NT2/D1 (cell line): ENCODE results near the gene PHLDA2.

ENCODE experiments used
- YY1 ChIP-seq: IDR thresholded peaks from 2 replicates; pipeline ENCODE4 v1.6.1; 2011; ENCODE audit not compliant: insufficient read length, insufficient read depth
- ZNF274 ChIP-seq: IDR thresholded peaks from 2 replicates; pipeline ENCODE4 v1.6.1; 2011; ENCODE audit warnings: mild to moderate bottlenecking, low read depth, low read length

- TF ChIP-seq YY1 (no peak), ZNF274 (no peak)
Observed at GRCh38 chr11:2944530-2944929, 15.3 kb upstream of the PHLDA2 start.
